Endothelial cell (in vitro differentiated cells): ENCODE measurements around the gene FBXL5. TPM values are rescaled to one million over a fixed set of nuclear protein-coding genes. Genes with fewer than 3 reads are reported as not detected.

Source experiments
- total RNA-seq: library from RNA; stranded (reverse); fragmentation: NEBNext Ultra II Directional; extraction: Animal tissue kit (Norgen Biotek cat#: 25700); gene quantifications from one replicate; pipeline ENCODE4 v1.2.1, GENCODE V29; 2021; ENCODE audit not compliant: unreplicated experiment

The FBXL5 gene
- total RNA-seq, 1 donor from 2014 or later, result 60.6 TPM

Other genes with a start within 250 kb of the FBXL5 start
- not detected for gene C1QTNF7, start 227.3 kb downstream of the FBXL5 start, total RNA-seq
- gene CC2D2A, start 185.5 kb downstream of the FBXL5 start, total RNA-seq, result 43.0 TPM
- gene FAM200B, start 26.5 kb upstream of the FBXL5 start, total RNA-seq, result 22.8 TPM
- gene BST1, start 47.7 kb upstream of the FBXL5 start, total RNA-seq, result 12.6 TPM
- 0.15 TPM for gene CD38, start 123.0 kb upstream of the FBXL5 start, total RNA-seq